Neuronal stem cell (in vitro differentiated cells): ENCODE results near the gene SH3BP2.

ENCODE experiments used
- DNase-seq: peaks from one replicate; pipeline ENCODE4 v3.0.0-alpha.2; 2013; ENCODE audit warnings: low spot score
- H2AFZ ChIP-seq: one replicate; pipeline ENCODE4 v1.6.1; 2013; ENCODE audit warnings: mild to moderate bottlenecking, low read length, inconsistent platforms
- H2AK5ac ChIP-seq: 2 replicates; pipeline ENCODE4 v1.6.1; 2013; ENCODE audit warnings: low read depth, mild to moderate bottlenecking, inconsistent platforms, low read length, moderate library complexity, mixed read lengths
- H2BK120ac ChIP-seq: 2 replicates; pipeline ENCODE4 v1.6.1; 2013; ENCODE audit warnings: low read depth, mild to moderate bottlenecking, inconsistent platforms, low read length, moderate library complexity, mixed read lengths
- H2BK12ac ChIP-seq: one replicate; pipeline ENCODE4 v1.6.1; 2013; ENCODE audit warnings: low read length, inconsistent platforms
- H2BK15ac ChIP-seq: 2 replicates; pipeline ENCODE4 v1.6.1; 2013; ENCODE audit warnings: mild to moderate bottlenecking, low read length, inconsistent platforms, mixed read lengths
- H2BK5ac ChIP-seq: one replicate; pipeline ENCODE4 v1.6.1; 2013; ENCODE audit warnings: inconsistent platforms, mild to moderate bottlenecking, low read length, moderate library complexity
- H3K14ac ChIP-seq: one replicate; pipeline ENCODE4 v1.6.1; 2013; ENCODE audit warnings: low read length, inconsistent platforms
- H3K18ac ChIP-seq: 2 replicates; pipeline ENCODE4 v1.6.1; 2013; ENCODE audit warnings: low read length, inconsistent platforms
- H3K23ac ChIP-seq: 2 replicates; pipeline ENCODE4 v1.6.1; 2013; ENCODE audit warnings: low read depth, mild to moderate bottlenecking, mixed read lengths, low read length, inconsistent platforms; ENCODE audit not compliant: poor library complexity
- H3K27ac ChIP-seq: replicated peaks from 3 replicates; pipeline ENCODE4 v1.5.1; 2013; ENCODE audit warnings: low read length, inconsistent platforms
- H3K27me3 ChIP-seq, 3 experiments: 2 replicates each; pipeline ENCODE4 v1.6.1; 2013; ENCODE audit warnings: low read length in 3 of 3, mild to moderate bottlenecking in 2 of 3, inconsistent platforms in 1 of 3, low read depth in 1 of 3, mixed read lengths in 1 of 3, moderate library complexity in 1 of 3; ENCODE audit not compliant: control insufficient read depth in 3 of 3, insufficient read depth in 3 of 3
- H3K36me3 ChIP-seq, 2 donors: replicated peaks in 1 of 2; 2 replicates each; pipeline ENCODE4 v1.6.1; 2013; ENCODE audit warnings: low read length in 2 of 2; ENCODE audit not compliant: control insufficient read depth in 2 of 2, insufficient read depth in 2 of 2
- H3K4ac ChIP-seq: 2 replicates; pipeline ENCODE4 v1.6.1; 2013; ENCODE audit warnings: inconsistent platforms, mild to moderate bottlenecking, low read length, moderate library complexity
- H3K4me1 ChIP-seq, 2 donors: 1 replicate in 1 of 2; 2 replicates in 1 of 2; pipeline ENCODE4 v1.6.1; 2013; ENCODE audit warnings: low read length in 2 of 2, low read depth in 1 of 2; ENCODE audit not compliant: control insufficient read depth in 2 of 2, insufficient read depth in 1 of 2
- H3K4me2 ChIP-seq: one replicate; pipeline ENCODE4 v1.6.1; 2013; ENCODE audit warnings: mild to moderate bottlenecking, low read length, inconsistent platforms; ENCODE audit not compliant: insufficient read depth, poor library complexity, severe bottlenecking
- H3K4me3 ChIP-seq, 2 donors: 2 replicates each; pipeline ENCODE4 v1.5.1; 2013; ENCODE audit warnings: low read length in 2 of 2, mild to moderate bottlenecking in 2 of 2, inconsistent platforms in 1 of 2, moderate library complexity in 1 of 2
- H3K79me1 ChIP-seq: one replicate; pipeline ENCODE4 v1.6.1; 2013; ENCODE audit warnings: low read depth, mild to moderate bottlenecking, inconsistent platforms, low read length, moderate library complexity
- H3K9ac ChIP-seq: one replicate; pipeline ENCODE4 v1.6.1; 2013; ENCODE audit warnings: mild to moderate bottlenecking, low read depth, low read length, inconsistent platforms; ENCODE audit not compliant: poor library complexity
- H3K9me3 ChIP-seq, 2 donors: replicated peaks in 1 of 2; 2 replicates each; pipeline versions ENCODE3 to v1.6.1; 2013; ENCODE audit warnings: low read length in 2 of 2, mild to moderate bottlenecking in 2 of 2, inconsistent platforms in 1 of 2, low read depth in 1 of 2, mixed read lengths in 1 of 2, moderate library complexity in 1 of 2; ENCODE audit not compliant: control insufficient read depth in 2 of 2, insufficient read depth in 1 of 2
- H4K8ac ChIP-seq: one replicate; pipeline ENCODE4 v1.6.1; 2013; ENCODE audit warnings: low read depth, mild to moderate bottlenecking, inconsistent platforms, low read length, moderate library complexity
- H4K91ac ChIP-seq: one replicate; pipeline ENCODE4 v1.6.1; 2013; ENCODE audit warnings: low read length, low read depth, mild to moderate bottlenecking, inconsistent platforms; ENCODE audit not compliant: poor library complexity
- WGBS, 2 donors: extraction: QIAGEN DNeasy Blood & Tissue Kit; methylation state at CpG; one replicate each; pipeline ENCODE4 v1.1.7; 2013; ENCODE audit warnings: missing lambda C conversion rate in 2 of 2, mixed read lengths in 1 of 2; ENCODE audit not compliant: insufficient read length in 2 of 2, insufficient replicate concordance in 1 of 2; ENCODE audit errors: extremely low coverage in 2 of 2; 5-methylcytosine and 5-hydroxymethylcytosine counted together

Gene SH3BP2

DNA sequence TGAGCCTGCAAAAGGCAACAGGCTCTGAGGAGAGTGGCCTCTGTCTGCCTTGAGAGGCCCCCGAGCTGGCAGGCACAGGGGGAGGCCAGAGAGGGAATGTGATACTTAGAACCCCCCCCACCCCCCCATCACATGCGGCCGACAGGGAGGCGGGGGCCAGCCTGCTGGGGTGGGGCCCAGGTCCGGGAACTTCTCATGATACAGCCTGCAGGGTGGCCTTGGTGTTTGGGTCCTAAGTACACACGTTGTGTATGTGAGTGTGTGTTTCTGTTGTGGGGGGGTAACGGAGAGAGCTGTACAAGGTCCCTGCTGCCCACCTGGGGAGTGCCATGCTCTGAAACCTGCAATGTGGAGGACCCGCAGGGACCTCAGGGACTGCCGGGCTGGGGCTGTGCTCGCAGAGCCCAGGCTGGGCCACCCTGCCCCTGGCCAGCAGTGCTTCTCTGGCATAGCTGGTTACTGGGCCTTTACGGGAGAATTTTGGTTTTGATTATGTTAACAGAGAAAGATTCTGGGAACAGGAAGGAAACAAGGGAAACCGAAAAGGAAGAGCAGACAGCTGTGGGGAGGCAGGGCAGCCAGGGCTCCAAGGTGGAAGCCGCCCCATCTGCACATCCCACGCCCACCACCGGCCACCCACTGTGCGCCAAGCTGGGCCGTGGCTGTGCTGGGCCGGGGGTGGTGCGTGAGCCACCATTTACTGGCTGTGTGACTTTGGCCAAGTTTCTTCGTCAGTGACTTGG lies 19.9 kb downstream of the SH3BP2 start:
- Histone ChIP-seq H2AFZ (peak overlapping the region; percentile 86), H2BK12ac (peak overlapping the region; percentile 92), H3K18ac (peak overlapping the region; percentile 82), H3K4ac (peak overlapping the region; percentile 67), H2AK5ac (peak overlapping the region; percentile 68), H3K14ac (no peak overlapping the region), H3K4me2 (no peak overlapping the region), H2BK120ac (no peak overlapping the region), H3K23ac (no peak overlapping the region), H3K27ac (no peak overlapping the region), H4K8ac (no peak overlapping the region), H3K9ac (peak overlapping the region; percentile 63), H3K27me3 (no peaks in the 10 kb centered on the region), H3K9me3 (peaks cover 4 to 12% of the 10 kb centered on the region in 2 donors), H4K91ac (peak overlapping the region; percentile 65), H2BK5ac (no peak overlapping the region), H3K79me1 (no peaks in the 10 kb centered on the region), H3K4me1 (peaks cover 22 to 39% of the 10 kb centered on the region in 2 donors), H2BK15ac (peak overlapping the region; percentile 67), H3K4me3 (peak overlapping the region in 1 of 2 donors; percentile 31), H3K36me3 (no peaks in the 10 kb centered on the region)
- no peak for DNase-seq
- no CpG with 5 or more reads among the region's 20 CpGs for WGBS, 2 donors

DNA sequence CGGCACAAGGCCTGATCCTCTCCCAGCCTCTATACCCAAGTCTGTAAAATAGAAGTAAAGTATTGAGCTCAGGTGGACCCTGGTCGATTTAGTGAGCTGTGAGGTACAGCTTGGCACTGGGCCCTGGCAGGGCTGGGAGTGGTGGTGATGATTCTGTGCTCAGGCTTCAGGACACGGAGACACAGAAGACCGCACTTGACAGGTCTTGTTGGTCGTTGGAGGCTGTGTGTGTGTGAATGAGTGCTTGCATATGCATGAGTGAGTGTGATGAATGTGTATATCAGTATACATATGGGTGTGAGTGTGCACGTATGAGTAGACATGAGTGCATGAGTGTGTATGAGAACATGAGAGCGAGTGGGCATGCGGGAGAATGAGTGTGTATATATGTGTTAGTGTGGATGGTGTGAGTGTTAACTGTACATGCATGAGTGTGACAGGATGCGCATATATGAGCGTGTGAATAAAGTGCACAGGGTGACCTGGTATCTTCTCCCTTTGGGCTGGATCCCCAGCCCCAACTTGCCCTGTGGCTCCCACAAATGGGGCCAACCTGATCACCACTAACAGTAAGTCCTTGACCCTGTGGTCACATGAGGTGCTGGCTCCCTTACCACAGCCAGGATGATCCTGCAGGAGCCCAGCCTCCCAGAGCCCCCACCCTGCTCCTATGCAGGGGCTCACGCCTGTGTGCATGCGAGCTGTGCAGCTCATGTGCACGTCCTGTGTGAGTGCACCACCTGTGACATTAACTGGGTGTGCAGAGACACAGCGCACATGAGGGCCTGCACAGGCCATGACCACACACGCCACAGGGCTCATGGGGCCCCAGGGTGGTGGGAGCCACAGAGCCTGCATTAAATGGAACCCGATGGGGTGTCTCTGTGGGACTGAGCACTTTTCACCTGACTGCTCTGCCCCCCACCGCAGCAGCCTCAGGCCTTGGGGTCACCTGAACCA lies 20.8 kb downstream of the SH3BP2 start:
- H3K79me1 ChIP-seq, result no peaks in the 10 kb centered on the region
- no peak overlapping the region for H2BK120ac ChIP-seq
- no peak overlapping the region for H4K91ac ChIP-seq
- H3K4me3 ChIP-seq, result no peak overlapping the region
- no peak overlapping the region for H2AFZ ChIP-seq
- H3K23ac ChIP-seq, result peak overlapping the region; percentile 13
- H3K4me1 ChIP-seq, result peaks cover 23 to 39% of the 10 kb centered on the region in 2 donors
- H2BK15ac ChIP-seq, result no peak overlapping the region
- peaks cover 4 to 12% of the 10 kb centered on the region in 2 donors for H3K9me3 ChIP-seq
- no peak overlapping the region for H2BK5ac ChIP-seq
- H3K4me2 ChIP-seq, result no peak overlapping the region
- H3K4ac ChIP-seq, result no peak overlapping the region
- 100% methylated on average over 2 to 3 of the region's 17 CpGs for WGBS, 2 donors
- no peak for DNase-seq
- no peak overlapping the region for H3K27ac ChIP-seq
- H3K9ac ChIP-seq, result peak overlapping the region; percentile 55
- H2BK12ac ChIP-seq, result no peak overlapping the region
- H3K14ac ChIP-seq, result no peak overlapping the region
- H3K18ac ChIP-seq, result no peak overlapping the region
- H3K36me3 ChIP-seq, result no peaks in the 10 kb centered on the region
- H2AK5ac ChIP-seq, result no peak overlapping the region
- H3K27me3 ChIP-seq, result no peaks in the 10 kb centered on the region
- no peak overlapping the region for H4K8ac ChIP-seq

DNA sequence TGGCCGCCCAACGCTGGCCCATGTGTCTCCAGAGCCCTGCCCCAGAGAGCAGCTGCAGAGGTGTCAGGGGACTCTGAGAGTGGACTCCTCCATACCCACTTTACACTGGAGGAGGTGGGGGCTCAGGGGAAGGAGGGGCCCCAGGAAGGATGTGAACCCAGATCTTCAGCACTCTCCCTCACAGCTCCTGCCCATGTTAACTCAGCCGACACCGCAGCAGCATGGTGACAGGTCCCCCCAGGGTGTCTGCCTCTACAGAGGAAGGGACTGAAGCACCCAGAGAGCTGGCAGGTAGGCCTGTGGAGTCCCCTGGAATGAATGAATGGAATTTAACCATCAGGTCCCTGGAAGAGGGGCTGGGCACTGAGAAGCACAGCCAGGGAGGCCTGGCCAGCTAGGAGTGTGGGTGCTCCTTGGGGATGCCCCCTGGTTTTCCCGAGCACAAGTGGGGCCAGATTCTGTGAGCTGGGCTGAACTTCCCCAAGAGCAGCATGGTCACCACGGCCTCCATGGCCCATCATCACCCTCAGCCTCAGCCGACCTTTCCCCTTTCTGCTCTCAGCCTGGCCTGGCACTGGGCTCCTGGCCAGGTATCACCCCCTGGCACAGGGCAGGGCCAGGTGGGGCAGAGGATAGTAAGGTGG lies 21.9 kb downstream of the SH3BP2 start:
- H2BK12ac ChIP-seq, result no peak overlapping the region
- no peak overlapping the region for H2BK5ac ChIP-seq
- peak overlapping the region; percentile 17 for H3K23ac ChIP-seq
- peak overlapping the region; percentile 89 for H2AK5ac ChIP-seq
- no peak overlapping the region for H2BK120ac ChIP-seq
- H4K91ac ChIP-seq, result no peak overlapping the region
- H3K36me3 ChIP-seq, result peaks cover 0 to 1% of the 10 kb centered on the region in 2 donors
- H3K9ac ChIP-seq, result no peak overlapping the region
- H3K4me1 ChIP-seq, result peaks cover 18 to 33% of the 10 kb centered on the region in 2 donors
- peaks cover 4 to 12% of the 10 kb centered on the region in 2 donors for H3K9me3 ChIP-seq
- no peaks in the 10 kb centered on the region for H3K27me3 ChIP-seq
- H4K8ac ChIP-seq, result no peak overlapping the region
- H3K14ac ChIP-seq, result no peak overlapping the region
- no peak for DNase-seq
- H3K27ac ChIP-seq, result no peak overlapping the region
- WGBS, 2 donors, result no CpG with 5 or more reads among the region's 7 CpGs
- no peak overlapping the region for H3K4me3 ChIP-seq
- no peaks in the 10 kb centered on the region for H3K79me1 ChIP-seq
- H3K4me2 ChIP-seq, result no peak overlapping the region
- peak overlapping the region; percentile 26 for H2BK15ac ChIP-seq
- peak overlapping the region; percentile 89 for H3K18ac ChIP-seq
- no peak overlapping the region for H2AFZ ChIP-seq
- no peak overlapping the region for H3K4ac ChIP-seq
